H1 (cell line): ENCODE data around the gene NUAK1.

ENCODE experiments used
- CTCF ChIP-seq, 3 experiments: IDR thresholded peaks; 1 replicate in 2 of 3; 2 replicates in 1 of 3; pipeline versions ENCODE4 v1.5.1 to v1.6.1; 2011; ENCODE audit warnings: low read length in 3 of 3, mild to moderate bottlenecking in 3 of 3, inconsistent platforms in 2 of 3, low read depth in 1 of 3, moderate library complexity in 1 of 3; ENCODE audit not compliant: insufficient read depth in 1 of 3; ENCODE audit errors: control extremely low read depth in 1 of 3
- FOSL1 ChIP-seq: IDR thresholded peaks from 2 replicates; pipeline ENCODE4 v1.6.1; 2011; ENCODE audit warnings: mild to moderate bottlenecking, low read depth, low read length, moderate library complexity; ENCODE audit not compliant: insufficient read depth
- KDM1A ChIP-seq: fragments of 200-600, 300-600 bp; sonication (generic); IDR thresholded peaks from 2 replicates; pipeline ENCODE4 v1.7.1; 2016; ENCODE audit warnings: mild to moderate bottlenecking, low read length, borderline replicate concordance
- POLR2A ChIP-seq, 2 experiments: IDR thresholded peaks; 1 replicate in 1 of 2; 2 replicates in 1 of 2; pipeline ENCODE4 v1.6.1; 2011; ENCODE audit warnings: low read depth in 2 of 2, low read length in 2 of 2, mild to moderate bottlenecking in 2 of 2; ENCODE audit errors: control extremely low read depth in 1 of 2
- RBBP5 ChIP-seq: IDR thresholded peaks from 2 replicates; pipeline ENCODE4 v1.7.1; 2012; ENCODE audit warnings: low read depth, mild to moderate bottlenecking, inconsistent platforms, low read length, moderate library complexity, borderline replicate concordance
- TF ChIP-seq, protein P1 (sequence below): IDR thresholded peaks from 2 replicates; pipeline ENCODE4 v1.6.1; 2012; ENCODE audit warnings: inconsistent platforms

DNA sequence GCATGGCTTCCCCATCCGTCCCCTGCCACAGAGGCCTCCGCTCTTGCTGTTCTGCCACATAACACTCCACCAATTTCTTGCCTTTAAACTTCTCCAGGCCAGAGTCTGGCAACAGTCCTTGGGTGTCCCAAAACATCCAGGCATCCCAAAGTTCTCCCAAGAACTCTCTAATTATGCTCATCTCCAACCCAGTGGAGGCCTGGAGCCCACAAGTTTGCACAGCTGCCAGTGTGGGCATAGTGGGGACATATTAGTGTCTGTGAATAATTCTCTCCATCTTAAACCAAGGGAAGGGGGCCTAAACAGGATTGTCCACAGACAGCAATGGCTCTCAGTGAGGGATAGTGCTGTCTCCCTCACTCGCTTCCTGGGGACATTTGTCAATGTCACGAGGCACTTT lies 124.8 kb downstream of the NUAK1 start:
- TF ChIP-seq POLR2A (IDR thresholded peaks at IDR 0.05; ENCODE audit: control extremely low read depth in 1 of 2, low read depth in 2 of 2, low read length in 2 of 2) (no peak), CTCF (IDR thresholded peaks at IDR 0.05; ENCODE audit: control extremely low read depth in 1 of 3, insufficient read depth in 1 of 3, low read depth in 1 of 3, low read length in 3 of 3) (no peak), KDM1A (no peak), FOSL1 (no peak), RBBP5 (no peak)
- TF ChIP-seq, protein P1, sequence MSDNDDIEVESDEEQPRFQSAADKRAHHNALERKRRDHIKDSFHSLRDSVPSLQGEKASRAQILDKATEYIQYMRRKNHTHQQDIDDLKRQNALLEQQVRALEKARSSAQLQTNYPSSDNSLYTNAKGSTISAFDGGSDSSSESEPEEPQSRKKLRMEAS: no peak
